GM19043 (cell line): ENCODE data around the gene MYH3.

Source experiments
- ATAC-seq: cut with Tn5 transposase; IDR thresholded peaks from one replicate; pipeline ENCODE4 v1.9.1; 2021; ENCODE audit warnings: low read depth; ENCODE audit not compliant: unreplicated experiment

The MYH3 gene

DNA sequence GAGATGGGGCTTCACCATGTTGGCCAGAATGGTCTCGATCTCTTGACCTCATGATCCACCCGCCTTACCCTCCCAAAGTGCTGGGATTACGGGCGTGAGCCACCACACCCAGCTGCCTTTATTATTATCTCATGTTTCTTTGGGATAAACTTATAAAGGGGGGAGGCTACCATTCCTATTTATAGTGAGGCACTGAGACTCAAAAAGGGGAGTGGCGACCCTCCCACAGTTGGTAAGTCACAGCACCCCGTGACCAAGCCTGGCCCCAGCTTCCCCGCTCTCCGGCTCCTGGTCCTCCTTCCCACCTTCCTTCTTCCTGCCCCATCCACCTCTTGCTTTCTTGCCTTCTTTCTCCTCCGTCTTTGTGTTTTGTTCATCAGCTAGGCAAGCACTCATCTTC, 5.2 kb downstream of the MYH3 start:
- no peak for ATAC-seq

DNA sequence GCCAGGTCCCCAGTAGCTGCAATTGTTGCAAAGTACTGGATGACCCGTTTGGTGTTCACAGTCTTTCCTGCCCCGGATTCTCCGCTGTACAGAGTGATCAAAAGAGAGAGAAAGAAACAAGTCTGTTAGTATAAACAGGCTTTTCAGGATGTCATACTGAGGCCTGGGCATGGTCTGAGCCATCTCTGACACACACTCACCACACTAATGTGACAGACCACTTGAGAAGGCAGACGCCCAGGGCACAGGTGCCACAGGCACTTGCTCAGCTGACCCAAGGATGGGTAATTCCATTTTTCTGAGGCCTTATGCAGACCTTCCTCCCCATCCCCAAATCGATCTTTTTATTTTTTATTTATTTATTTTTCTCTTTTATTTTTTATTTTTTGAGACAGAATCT, 7.5 kb downstream of the MYH3 start:
- no peak for ATAC-seq

GRCh38 chr17:10648956-10649355, 8.2 kb downstream of the MYH3 start:
- no peak for ATAC-seq

DNA sequence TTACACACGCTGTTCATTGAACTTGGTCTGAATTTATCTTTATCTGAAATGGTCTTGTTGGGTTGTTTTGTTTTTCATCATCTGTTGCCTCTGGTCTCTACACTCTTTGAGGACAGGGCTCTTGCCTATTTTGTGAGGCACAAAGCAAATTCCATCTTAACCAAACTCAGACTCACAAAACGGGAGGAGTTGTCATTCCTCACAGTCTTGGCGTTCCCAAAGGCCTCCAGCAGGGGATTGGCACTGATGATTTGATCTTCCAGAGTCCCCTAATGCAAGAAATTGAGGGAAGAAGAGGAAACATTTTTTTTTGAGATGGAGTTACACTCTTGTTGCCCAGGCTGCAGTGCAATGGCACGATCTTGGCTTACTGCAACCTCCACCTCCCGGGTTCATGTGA, 8.7 kb downstream of the MYH3 start:
- no peak for ATAC-seq

DNA sequence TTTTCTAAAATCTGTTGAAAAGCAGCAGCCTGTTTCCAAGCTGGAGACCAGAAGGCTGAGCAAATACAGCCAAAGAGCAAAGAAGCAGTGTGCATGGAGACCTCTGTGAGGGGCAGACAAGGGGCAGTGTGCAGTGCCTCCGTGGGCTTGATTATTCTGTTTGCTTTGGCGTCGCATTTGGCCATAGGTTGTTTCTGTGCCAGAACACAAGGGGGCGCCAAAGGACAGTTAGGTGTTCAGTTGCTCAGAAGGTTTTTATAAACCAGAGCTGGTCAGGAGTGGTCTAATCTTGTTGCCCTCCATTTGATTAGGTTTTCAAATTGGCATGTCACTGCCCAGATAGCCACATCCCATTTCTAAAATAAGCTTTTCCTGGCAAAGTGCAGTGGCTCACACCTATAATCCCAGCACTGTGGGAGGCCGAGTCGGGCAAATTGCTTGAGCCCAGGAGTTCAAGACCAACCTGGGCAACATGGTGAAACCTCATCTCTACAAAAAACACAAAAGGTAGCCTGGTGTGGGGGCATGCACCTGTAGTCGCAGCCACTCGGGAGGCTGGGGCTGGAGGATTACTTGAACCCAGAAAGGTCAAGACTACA, 10.6 kb downstream of the MYH3 start:
- peak; percentile 68 for ATAC-seq

DNA sequence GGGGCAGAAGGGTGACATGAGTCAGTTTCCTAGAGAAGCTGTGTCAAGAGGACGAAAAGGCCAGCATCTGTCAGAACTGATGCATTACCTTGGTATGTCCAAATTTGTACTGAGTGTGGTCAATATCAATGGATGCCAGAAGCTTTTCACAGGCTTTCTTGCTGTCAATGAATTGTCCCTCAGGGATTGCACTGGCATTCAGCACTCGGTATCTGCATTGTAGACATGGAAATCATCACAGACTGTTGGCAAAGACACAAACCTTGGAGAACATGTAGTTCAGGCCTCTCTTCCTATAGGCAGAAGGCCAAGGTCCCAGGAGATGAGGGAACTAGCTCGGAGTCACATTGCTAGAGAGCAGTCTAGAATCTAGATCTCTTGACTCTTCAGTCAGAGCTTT, 16.6 kb downstream of the MYH3 start:
- ATAC-seq = no peak

DNA sequence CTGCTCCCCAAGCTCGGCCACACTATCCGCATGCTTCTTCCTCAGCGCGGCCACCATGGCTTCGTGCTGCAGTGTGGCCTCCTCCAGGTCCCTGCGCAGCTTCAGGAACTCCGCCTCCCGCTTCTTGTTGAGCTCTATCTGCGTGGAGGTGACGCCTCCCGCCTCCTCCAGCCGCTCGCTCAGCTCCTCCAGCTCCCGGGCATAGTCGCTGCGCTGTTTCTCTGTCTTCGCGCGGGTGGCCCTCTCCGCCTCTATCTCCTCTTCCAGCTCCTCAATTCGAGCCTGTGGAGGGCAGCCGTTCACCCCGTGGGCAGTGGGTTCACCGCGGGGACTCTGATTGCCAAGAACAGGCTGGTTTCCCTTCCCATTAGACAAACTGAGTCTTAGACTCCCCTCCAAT, 19.0 kb downstream of the MYH3 start:
- no peak for ATAC-seq

GRCh38 chr17:10635290-10635689, 21.8 kb downstream of the MYH3 start:
- ATAC-seq = no peak

GRCh38 chr17:10633738-10634379, 23.2 kb downstream of the MYH3 start:
- ATAC-seq = peak; percentile 94

- no peak for ATAC-seq
These were observed 25.4 kb downstream of the MYH3 start for GRCh38 chr17:10631701-10632100.

- no peak for ATAC-seq
These were observed 25.9 kb downstream of the MYH3 start for GRCh38 chr17:10631048-10631700.

GRCh38 chr17:10629706-10630105, 27.4 kb downstream of the MYH3 start:
- no peak for ATAC-seq

- no peak for ATAC-seq
These were observed 28.4 kb downstream of the MYH3 start for GRCh38 chr17:10628756-10629155.

DNA sequence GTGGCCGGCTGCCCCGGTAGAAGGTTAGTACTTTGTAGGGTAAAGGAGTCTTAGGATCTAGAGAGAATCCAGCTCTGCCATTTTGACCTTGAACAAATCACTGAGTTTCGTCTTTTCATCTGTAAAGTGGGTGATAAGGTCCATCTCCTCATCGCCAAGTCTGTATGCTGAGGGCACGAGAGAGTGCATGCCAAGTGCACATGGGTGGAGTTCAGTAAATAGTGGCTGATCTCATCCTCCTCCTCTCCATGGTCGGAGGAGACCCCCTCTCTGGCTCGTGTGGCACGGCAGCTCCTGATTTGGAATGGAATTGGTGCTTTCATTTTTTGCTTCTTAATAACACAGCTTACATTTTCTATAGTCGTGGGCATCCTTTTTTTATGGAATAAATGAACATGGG, 30.7 kb downstream of the MYH3 start:
- ATAC-seq = no peak

- no peak for ATAC-seq
These were observed 32.1 kb downstream of the MYH3 start for GRCh38 chr17:10624969-10625368.

- ATAC-seq = no peak
These were observed 33.3 kb downstream of the MYH3 start for GRCh38 chr17:10623737-10624338.

- no peak for ATAC-seq
These were observed 34.3 kb downstream of the MYH3 start for GRCh38 chr17:10622617-10623485.

- ATAC-seq = no peak
These were observed 35.7 kb downstream of the MYH3 start for GRCh38 chr17:10621397-10621796.

GRCh38 chr17:10620823-10621222, 36.3 kb downstream of the MYH3 start:
- no peak for ATAC-seq

GRCh38 chr17:10618202-10618635, 38.9 kb downstream of the MYH3 start:
- ATAC-seq = peak; percentile 73

DNA sequence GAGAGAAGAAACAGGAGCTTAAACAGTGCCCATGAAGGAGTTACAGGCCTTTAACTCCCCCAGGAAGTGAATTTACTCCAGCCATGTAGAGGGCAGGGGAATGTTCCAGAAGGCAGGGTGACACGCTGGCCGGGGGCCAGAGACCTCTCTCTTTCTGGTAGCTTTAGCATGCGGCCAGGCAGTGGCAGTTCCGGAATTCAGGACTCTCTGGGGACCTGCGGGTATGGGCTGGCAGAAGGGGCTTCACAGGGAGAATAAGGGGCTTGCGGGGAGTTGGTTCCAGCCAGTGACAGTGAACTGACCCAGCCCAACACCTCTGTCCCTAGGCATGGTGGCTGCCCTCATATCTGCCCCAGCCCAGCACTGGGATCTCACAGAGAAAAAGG, 40.0 kb downstream of the MYH3 start:
- no peak for ATAC-seq
